H7 (cell line): ENCODE measurements around the gene TCF12. TPM values are rescaled to one million over a fixed set of nuclear protein-coding genes. Genes with fewer than 3 reads are reported as not detected.
"Not testable (repeated sequence)": the region's sequence is repeated elsewhere in the genome, so short reads cannot be mapped to it uniquely, and the experiment has no call there.

Experiments
- DNase-seq: peaks from one replicate; pipeline ENCODE4 v3.0.0; 2012
- H3K27me3 ChIP-seq: 2 replicates; pipeline ENCODE4 v1.6.0; 2011; ENCODE audit warnings: mild to moderate bottlenecking, low read length; ENCODE audit not compliant: control insufficient read depth, insufficient read depth
- H3K36me3 ChIP-seq: replicated peaks from 2 replicates; pipeline ENCODE4 v1.5.1; 2011; ENCODE audit warnings: low read length; ENCODE audit not compliant: control insufficient read depth, insufficient read depth
- H3K4me3 ChIP-seq: 2 replicates; pipeline ENCODE4 v1.5.1; 2011; ENCODE audit warnings: low read depth, mild to moderate bottlenecking, control low read depth, low read length, moderate library complexity; ENCODE audit not compliant: insufficient read depth
- total RNA-seq: library from RNA; depleted of rRNA; stranded (reverse); fragments of >200 nt; shearing (Covaris generic); gene quantifications from 2 replicates; pipeline ENCODE4 v1.2.3, GENCODE V29; 2014

TCF12 gene
- total RNA-seq, 1 experiment from 2014 or later = 54.5 TPM

DNA sequence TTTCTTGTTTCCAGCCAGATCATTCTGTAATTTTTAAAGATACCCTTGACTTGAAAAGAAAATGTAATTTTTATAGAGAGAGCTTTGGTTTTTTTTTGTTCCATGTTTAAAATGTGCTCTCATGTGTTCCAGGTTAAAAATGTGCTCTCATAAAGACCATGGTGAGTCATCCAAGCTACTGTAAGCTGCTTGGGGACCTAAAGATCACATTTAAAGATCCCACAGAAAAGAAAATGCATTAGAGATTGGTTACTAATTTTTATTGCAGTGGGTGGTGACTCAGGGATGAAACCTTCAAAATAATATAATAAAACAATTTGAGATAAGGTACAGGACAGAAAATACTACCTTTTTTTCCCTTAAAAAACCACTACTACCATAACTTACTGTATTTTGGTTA is 11.0 kb downstream of the TCF12 start:
- Histone ChIP-seq H3K36me3 (no peaks in the 10 kb centered on the region), H3K4me3 (no peak overlapping the region), H3K27me3 (no peaks in the 10 kb centered on the region)
- DNase-seq = no peak

DNA sequence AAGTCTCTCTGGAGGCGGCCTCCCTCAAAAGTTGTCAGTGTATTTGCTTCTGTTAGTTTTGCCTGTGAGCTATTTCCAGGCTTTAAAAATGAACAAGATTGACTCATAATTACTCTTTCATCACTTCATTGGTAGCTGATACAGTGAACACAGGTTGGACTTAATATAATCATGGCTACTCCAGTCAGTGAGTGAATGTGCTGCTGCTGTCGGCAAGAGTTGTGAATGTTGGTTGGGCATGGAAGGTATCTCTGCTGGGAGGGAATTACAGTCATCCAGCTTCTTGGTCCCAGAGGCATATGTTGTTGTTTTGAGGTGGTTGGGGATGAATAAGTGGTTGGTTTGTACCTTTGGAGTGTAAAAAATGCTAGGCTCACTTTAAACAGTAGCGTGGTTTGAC is 11.5 kb downstream of the TCF12 start:
- no peaks in the 10 kb centered on the region for H3K36me3 ChIP-seq
- H3K4me3 ChIP-seq = no peak overlapping the region
- no peaks in the 10 kb centered on the region for H3K27me3 ChIP-seq
- no peak for DNase-seq

DNA sequence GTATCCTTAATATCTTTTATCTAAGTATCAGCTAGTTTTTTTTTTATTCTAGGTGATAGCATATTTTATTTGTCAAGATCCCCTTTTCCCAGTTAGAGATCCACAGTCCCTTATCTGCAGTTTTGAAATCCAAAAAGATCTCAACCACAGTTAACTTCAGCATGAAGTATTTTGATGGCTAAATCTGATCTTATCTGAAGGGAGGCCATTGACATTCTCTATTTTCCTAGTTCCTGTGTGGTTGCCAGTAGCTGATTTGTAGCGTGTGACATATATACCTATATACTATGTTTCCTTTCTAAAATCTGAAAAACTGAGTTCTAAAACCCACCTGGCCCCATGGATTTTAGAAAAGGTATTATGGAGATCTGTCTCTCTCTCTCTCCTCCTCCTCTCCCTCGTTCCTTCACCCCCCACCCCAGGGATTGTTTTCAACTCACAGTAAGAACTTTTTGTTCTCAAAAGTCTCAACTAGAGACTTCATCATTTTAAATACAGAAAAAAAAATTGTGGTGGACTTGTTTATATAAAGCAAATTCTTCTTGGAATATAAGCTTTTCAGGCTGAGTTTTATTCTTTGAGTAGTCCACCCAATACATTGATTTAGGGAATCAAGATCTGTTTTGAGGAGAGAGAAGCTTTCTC is 12.3 kb downstream of the TCF12 start:
- H3K27me3 ChIP-seq = no peaks in the 10 kb centered on the region
- H3K36me3 ChIP-seq = no peaks in the 10 kb centered on the region
- no peak for DNase-seq
- no peak overlapping the region for H3K4me3 ChIP-seq

DNA sequence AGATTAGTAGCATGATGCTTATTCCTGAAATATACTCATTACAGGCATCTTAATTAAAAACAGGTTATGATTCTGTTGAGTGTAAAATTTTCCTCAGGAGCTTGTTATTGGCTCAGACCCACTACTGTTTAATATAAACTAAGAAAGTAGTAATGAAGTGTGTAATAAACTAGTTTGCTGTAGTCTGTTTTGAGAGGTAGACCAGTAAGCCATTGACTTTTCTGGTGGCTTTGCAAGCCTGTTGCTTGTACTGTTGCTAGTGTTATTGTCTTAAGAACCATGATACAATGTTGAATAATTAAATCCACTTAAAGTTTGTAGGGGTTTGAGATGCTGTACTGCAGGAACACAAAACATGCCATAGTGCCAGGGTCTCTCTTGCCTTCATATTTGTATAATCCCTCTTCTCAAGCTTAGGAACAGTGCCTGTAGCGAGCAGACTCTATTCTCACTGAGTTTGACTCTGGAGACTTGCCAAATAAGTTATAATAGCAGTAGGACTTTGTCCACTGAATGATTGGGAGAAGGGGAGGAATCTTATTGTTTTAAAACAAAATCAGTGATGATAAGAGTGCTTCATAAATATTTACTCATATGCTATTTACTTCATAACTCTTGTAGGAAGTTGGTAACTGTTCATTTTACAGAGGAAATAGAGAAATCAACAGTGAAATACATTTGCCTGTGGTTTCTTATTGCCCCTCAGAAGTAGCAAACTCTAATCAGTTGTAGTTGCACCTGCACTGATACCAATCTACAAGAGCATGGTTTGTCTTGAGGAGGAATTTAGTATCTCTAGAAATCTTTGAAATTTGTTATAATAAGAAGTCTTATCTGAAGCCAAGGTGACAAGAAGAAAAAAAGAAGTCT is 13.4 kb downstream of the TCF12 start:
- Histone ChIP-seq H3K27me3 (no peaks in the 10 kb centered on the region), H3K36me3 (no peaks in the 10 kb centered on the region), H3K4me3 (no peak overlapping the region)
- DNase-seq = no peak

DNA sequence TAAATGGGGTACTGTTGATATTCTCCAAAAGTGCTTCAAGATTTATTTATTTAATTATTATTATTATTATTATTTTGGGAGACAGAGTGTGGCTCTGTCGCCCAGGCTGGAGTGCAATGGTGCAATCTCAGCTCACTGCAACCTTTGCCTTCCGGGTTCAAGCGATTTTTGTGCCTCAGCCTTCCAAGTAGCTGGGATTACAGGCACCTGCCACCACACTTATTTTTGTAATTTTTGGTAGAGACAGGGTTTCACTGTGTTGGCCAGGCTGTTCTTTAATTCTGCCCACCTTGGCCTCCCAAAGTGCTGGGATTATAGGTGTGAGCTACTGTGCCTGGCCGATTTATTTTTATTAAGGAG is 14.0 kb downstream of the TCF12 start:
- not testable (repeated sequence) for H3K27me3 ChIP-seq, DNase-seq, H3K4me3 ChIP-seq, H3K36me3 ChIP-seq

DNA sequence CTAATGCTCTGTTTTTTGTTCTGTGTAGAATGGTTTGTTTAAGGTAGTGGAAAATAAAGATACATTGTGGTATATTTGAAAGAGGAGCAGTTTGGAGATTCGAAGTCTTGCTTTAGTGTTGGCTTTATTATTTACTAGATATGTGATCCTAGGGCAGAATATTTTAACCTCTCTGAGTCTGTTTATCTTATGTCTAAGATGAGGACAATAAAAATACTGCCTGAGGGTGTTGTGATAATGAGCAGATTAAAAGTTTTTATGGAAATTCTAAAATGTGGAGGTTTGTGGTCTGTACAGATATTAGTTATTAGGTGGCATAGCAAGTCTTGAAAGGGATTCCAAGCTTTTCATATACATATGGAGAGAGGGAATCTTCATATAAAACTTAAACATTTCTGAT is 15.0 kb downstream of the TCF12 start:
- Histone ChIP-seq H3K36me3 (no peaks in the 10 kb centered on the region), H3K4me3 (no peak overlapping the region), H3K27me3 (no peaks in the 10 kb centered on the region)
- no peak for DNase-seq

DNA sequence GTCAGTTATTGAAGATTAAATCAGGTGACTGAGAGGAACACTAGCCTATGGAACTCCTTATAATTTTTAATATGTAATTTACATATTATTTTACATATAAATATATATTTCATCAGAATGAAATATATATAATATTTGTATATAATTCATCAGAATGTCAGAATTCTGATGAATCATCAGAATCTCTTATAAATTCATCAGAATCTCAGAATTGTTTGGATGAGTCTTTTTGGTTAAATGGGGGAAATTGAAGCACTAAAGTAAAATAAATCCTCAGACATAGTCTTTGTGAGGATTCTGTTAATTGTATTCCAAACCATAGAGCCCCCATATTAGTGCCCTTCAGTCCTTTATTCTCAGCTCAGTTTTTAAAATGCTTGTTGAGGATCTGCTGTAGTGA is 15.4 kb downstream of the TCF12 start:
- H3K27me3 ChIP-seq = no peaks in the 10 kb centered on the region
- DNase-seq = no peak
- no peak overlapping the region for H3K4me3 ChIP-seq
- H3K36me3 ChIP-seq = no peaks in the 10 kb centered on the region

DNA sequence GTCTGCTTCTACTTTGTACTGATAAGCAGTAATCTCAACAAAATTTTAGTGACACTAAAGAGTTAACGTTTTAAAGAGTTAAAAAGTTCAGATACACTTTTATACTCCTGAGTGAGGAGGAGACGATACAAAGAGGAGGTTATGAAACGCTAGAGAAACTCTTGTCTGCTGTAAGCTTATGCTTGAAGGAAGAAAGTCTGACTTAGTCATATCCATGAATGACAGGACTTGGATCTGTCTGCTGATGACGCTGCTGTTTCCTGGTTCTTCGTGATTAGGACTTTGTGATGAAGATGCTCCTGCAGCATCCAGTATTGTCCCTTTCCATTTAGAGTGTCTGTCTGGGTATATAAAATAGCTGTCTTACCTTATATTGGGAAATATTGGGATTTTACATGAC is 15.8 kb downstream of the TCF12 start:
- no peak for DNase-seq
- no peak overlapping the region for H3K4me3 ChIP-seq
- no peaks in the 10 kb centered on the region for H3K36me3 ChIP-seq
- H3K27me3 ChIP-seq = no peaks in the 10 kb centered on the region

DNA sequence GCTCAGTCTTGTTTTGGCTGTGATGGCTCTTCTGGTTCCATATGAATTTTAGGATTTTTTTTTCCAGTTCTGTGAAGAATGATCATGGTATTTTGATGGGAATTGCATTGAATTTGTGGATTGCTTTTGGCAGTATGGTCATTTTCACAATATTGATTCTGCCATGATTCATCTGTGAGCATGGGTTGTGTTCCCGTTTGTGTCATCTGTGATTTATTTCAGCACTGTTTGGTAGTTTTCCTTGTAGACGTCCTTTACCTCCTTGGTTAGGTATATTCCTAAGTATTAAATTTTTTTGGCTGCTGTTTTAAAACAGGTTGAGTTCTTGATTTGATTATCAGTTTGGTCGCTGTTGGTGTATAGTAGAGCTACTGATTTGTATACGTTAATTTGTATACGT is 18.5 kb downstream of the TCF12 start:
- Histone ChIP-seq H3K36me3 (no peaks in the 10 kb centered on the region), H3K27me3 (no peaks in the 10 kb centered on the region), H3K4me3 (no peak overlapping the region)
- DNase-seq = no peak

DNA sequence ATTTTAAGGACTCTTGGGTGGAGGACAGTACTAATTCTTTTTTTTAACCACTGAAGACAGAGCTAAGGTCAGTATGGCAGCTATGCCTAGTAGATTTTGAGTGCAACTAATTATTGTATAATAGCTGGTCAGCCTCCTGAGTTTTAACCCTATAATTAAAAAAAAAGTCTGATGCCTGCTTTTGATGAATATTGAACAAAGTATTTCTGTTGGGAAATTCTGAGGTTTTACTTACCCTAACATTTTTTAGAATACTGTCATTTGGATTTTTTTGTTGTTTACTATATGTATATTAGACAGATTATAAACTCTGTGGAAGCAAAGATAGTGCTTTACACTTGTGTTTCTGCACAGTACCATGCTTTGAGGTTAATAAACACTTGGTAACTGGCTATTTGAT is 20.8 kb downstream of the TCF12 start:
- Histone ChIP-seq H3K27me3 (no peaks in the 10 kb centered on the region), H3K4me3 (no peak overlapping the region)
- DNase-seq = no peak

DNA sequence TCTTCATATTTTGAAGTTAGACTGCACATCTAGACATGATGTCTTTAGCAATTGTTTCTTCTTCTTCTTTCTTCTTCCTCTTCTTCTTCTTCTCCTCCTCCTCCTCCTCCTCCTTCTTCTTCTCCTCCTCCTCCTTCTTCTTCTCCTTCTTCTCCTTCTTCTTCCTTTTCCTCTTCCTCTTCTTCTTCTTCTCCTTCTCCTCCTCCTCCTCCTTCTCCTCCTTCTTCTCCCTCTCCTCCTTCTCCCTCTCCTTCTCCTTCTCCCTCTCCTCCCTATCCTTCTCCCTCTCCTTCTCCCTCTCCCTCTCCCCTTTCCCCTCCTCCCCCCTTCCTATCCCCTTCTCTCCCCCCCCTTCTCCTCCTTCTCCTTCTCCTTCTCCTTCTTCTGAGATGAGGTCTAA is 21.9 kb downstream of the TCF12 start:
- Histone ChIP-seq H3K27me3 (no peaks in the 10 kb centered on the region), H3K4me3 (no peak overlapping the region), H3K36me3 (no peaks in the 10 kb centered on the region)
- no peak for DNase-seq

More for the DNA sequence above, 20.8 kb downstream of the TCF12 start:
- H3K36me3 ChIP-seq = no peaks in the 10 kb centered on the region

DNA sequence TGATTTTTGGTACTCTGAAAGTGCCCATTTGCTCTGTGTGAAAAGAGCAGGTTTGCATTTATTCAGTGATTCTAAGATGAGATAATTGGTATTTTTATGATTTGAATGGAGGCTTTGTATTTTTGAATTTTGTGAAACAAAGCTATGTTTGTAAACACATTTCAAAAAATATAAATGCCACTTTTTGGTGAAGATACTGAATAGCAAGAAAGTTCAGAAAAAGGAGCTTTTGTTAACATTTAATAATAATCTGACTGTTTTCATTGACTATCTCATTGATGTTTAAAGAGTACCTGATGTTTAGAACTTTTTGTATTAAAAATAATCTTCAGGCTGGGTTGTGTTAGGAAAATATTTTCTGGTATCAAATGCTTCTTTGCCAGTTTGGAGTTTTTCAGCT is 23.7 kb downstream of the TCF12 start:
- H3K27me3 ChIP-seq = no peaks in the 10 kb centered on the region
- no peaks in the 10 kb centered on the region for H3K36me3 ChIP-seq
- no peak for DNase-seq
- H3K4me3 ChIP-seq = no peak overlapping the region

DNA sequence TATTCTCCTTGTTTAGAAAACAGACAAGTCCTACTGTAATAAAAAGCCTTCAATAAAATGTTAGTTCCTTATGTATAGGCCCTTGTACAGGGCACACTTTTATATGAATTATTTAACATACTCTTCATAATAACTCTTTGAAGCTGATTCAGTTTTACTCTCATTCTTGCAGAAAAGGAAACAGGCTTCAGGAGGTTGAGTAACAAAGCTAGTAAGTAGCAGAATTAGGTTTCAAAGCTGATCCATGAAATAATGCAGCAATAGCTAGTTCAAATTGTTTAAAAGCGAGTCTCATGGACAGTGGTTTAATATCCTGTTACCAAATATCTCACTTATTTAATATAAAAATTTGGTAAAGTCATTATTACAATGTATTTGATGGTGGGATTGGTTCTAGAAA is 25.0 kb downstream of the TCF12 start:
- no peak for DNase-seq

DNA sequence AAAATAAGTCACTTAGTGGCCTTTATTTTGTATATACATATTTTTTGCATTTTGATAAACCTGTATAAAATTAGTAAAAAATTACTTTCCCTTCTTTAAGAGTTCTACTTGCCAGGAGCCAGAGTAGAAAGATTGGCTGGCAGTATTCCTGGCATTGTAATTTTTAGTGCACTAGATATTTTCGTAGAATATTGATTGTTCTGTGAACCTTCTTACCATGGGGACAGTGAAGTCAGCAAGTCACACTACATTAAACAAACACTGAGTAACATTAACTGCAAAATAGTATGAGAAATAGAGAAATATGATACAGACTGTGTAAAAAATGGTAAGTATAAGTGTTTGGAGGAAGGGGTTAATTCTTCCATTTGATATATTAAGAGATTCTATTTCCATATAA is 26.0 kb downstream of the TCF12 start:
- Histone ChIP-seq H3K27me3 (no peaks in the 10 kb centered on the region), H3K36me3 (no peaks in the 10 kb centered on the region), H3K4me3 (no peak overlapping the region)

More for the DNA sequence above, 25.0 kb downstream of the TCF12 start:
- Histone ChIP-seq H3K36me3 (no peaks in the 10 kb centered on the region), H3K4me3 (no peak overlapping the region), H3K27me3 (no peaks in the 10 kb centered on the region)

DNA sequence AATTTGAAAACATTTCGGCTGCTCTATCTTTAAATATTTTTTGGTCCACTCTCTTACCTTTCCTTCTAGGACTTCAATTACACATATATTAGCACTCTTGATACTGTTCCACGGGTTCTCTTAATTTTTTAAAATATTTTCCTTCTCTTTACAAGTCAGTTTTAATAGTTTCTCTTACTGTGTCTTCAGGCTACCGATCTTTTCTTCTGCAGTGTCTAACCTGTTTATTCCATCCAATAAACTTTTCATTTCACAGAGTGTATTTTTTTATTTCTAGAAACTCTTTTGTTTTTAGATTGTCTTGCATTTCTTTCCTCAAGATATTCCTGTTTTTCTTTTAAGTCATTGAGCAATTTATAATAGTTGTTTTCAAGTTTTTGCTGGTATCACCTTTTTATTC is 27.7 kb downstream of the TCF12 start:
- Histone ChIP-seq H3K27me3 (no peaks in the 10 kb centered on the region), H3K4me3 (no peak overlapping the region), H3K36me3 (no peaks in the 10 kb centered on the region)
- DNase-seq = no peak

More for the DNA sequence above, 26.0 kb downstream of the TCF12 start:
- DNase-seq = no peak
